Heart left ventricle (tissue), 13 donors: ENCODE data around the gene RTTN.

Experiments used
- POLR2A ChIP-seq, 2 donors: fragments of 450-650 bp; IDR thresholded peaks; one replicate each; pipeline ENCODE4 v1.6.1; 2017; ENCODE audit warnings: antibody characterized with exemption in 2 of 2, mild to moderate bottlenecking in 2 of 2, moderate library complexity in 2 of 2
- TF ChIP-seq, protein P1 (sequence below), 12 donors: fragments of 200-600 bp; sonication (generic) in 4 of 12; IDR thresholded peaks; one replicate each; pipeline versions ENCODE4 v1.5.0 to v1.8.0; 2018 to 2022; ENCODE audit warnings: antibody characterized with exemption in 12 of 12, mild to moderate bottlenecking in 5 of 12
- donor health status: ischemic (EF 13 %, LVEDD 7.1; RV severe dilation, severe dysfunction).
- donor health status: DM: no; HTN: yes; CAD: no.
- donor health status: DM: no; HTN: no; CAD: no.
- donor health status: ischemic (EF 25% LVEDD 6.9; RV normal size, moderate dysfunction).
- donor health status: ischemic (EF 25% LVEDD 5.7; RV mildly dilated, moderate dysfunction).
- donor health status: ischemic (EF 35%, LVEDD 5.7; RV mildly dilated, moderate dysfunction).
- donor health status: nonischemic (EF 11% LVEDD 7.7; RV severe dilation, severe dysfunction).
- donor health status: DM: yes; HTN: yes; CAD: no.
- donor health status: PGD.
- donor health status: ischemic (EF 29% LVEDD 5.4; RV normal size, mild dysfunction).
- donor health status: nonischemic (EF 23%, LVEDD 6.1; RV moderate dilation, normal function).

DNA sequence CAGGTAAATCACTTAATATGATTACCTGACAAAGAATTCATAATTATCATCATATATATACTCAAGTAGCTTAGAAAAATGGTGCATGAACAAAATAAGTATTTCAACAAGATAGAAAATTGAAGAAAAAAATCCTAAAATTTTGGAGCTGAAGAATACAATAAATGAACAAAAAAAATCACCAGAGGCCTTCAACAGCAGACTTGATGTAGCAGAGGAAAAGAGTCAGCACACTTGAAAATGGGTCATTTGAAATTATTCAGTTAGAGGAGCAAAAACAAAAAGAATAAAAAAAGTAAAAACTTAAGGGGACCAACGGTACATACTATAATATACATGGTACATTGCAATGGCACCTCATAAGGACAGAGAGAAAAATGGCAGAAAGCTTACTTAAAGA lies 217.6 kb downstream of the RTTN start:
- TF ChIP-seq, protein P1, sequence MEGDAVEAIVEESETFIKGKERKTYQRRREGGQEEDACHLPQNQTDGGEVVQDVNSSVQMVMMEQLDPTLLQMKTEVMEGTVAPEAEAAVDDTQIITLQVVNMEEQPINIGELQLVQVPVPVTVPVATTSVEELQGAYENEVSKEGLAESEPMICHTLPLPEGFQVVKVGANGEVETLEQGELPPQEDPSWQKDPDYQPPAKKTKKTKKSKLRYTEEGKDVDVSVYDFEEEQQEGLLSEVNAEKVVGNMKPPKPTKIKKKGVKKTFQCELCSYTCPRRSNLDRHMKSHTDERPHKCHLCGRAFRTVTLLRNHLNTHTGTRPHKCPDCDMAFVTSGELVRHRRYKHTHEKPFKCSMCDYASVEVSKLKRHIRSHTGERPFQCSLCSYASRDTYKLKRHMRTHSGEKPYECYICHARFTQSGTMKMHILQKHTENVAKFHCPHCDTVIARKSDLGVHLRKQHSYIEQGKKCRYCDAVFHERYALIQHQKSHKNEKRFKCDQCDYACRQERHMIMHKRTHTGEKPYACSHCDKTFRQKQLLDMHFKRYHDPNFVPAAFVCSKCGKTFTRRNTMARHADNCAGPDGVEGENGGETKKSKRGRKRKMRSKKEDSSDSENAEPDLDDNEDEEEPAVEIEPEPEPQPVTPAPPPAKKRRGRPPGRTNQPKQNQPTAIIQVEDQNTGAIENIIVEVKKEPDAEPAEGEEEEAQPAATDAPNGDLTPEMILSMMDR (IDR thresholded peaks at IDR 0.05) = no peak
- no peak for TF ChIP-seq POLR2A (IDR thresholded peaks at IDR 0.05)
